Neural progenitor cell (in vitro differentiated cells): ENCODE data around the gene COLEC11.

Experiments
- CTCF ChIP-seq: fragments of 200-600 bp; sonication (generic); IDR thresholded peaks from 2 replicates; pipeline ENCODE4 v1.5.1; 2017; ENCODE audit warnings: antibody characterized with exemption, mild to moderate bottlenecking
- EZH2 ChIP-seq: fragments of 200-600 bp; sonication (generic); IDR thresholded peaks from 2 replicates; pipeline ENCODE4 v1.6.1; 2017; ENCODE audit warnings: antibody characterized with exemption, mild to moderate bottlenecking, moderate library complexity
- EZH2phosphoT487 ChIP-seq: fragments of 200-600 bp; sonication (generic); IDR thresholded peaks from 2 replicates; pipeline ENCODE4 v1.6.1; 2017; ENCODE audit warnings: antibody characterized with exemption

- TF ChIP-seq CTCF (no peak), EZH2 (no peak), EZH2phosphoT487 (no peak)
Observed at GRCh38 chr2:3680548-3681345, 85.8 kb downstream of the COLEC11 start.
